Urinary bladder (tissue), 4 donors: Measurements from ENCODE around the gene DPEP1. TPM values are rescaled to one million over a fixed set of nuclear protein-coding genes. Genes with fewer than 3 reads are reported as not detected.
A peak's percentile ranks its signal among the peaks of the same experiment; 100 is the strongest.
"Not testable (repeated sequence)": the region's sequence is repeated elsewhere in the genome, so short reads cannot be mapped to it uniquely, and the experiment has no call there.

Source experiments
- DNase-seq: peaks from one replicate; pipeline ENCODE4 v3.0.0-alpha.2; 2015; ENCODE audit errors: extremely low spot score
- H3K27ac ChIP-seq: one replicate; pipeline ENCODE4 v1.5.1; 2013; ENCODE audit warnings: low read depth, mild to moderate bottlenecking, moderate library complexity
- H3K36me3 ChIP-seq: one replicate; pipeline ENCODE4 v1.6.1; 2013; ENCODE audit warnings: mild to moderate bottlenecking, moderate library complexity; ENCODE audit not compliant: insufficient read depth
- H3K4me1 ChIP-seq: one replicate; pipeline ENCODE4 v1.6.1; 2013; ENCODE audit warnings: mild to moderate bottlenecking, moderate library complexity; ENCODE audit not compliant: insufficient read depth
- H3K4me3 ChIP-seq: one replicate; pipeline ENCODE4 v1.5.1; 2013; ENCODE audit warnings: low read depth, low read length
- WGBS: extraction: QIAGEN DNeasy Blood & Tissue Kit; methylation state at CpG from one replicate; pipeline ENCODE4 v1.1.7; 2013; 5-methylcytosine and 5-hydroxymethylcytosine counted together
- polyA plus RNA-seq: library from polyadenylated mRNA; stranded (reverse); fragments of 200-250 nt; gene quantifications from one replicate; pipeline ENCODE4 v1.2.3, GENCODE V29; 2013
- total RNA-seq: library from RNA; depleted of rRNA; stranded (reverse); fragments of >200 nt; gene quantifications from one replicate; pipeline ENCODE4 v1.2.3, GENCODE V29; 2014
- donor health status: healthy with polysubstance abuse.
- donor health status: healthy.

DPEP1 gene
- total and polyA plus RNA-seq, 2 donors, result 0.41 to 0.58 TPM

GRCh38 chr16:89646270-89646669 lies 32.8 kb downstream of the DPEP1 start:
- WGBS, result 95% methylated on average over 22 of the region's 22 CpGs
- Histone ChIP-seq H3K4me1 (no peaks in the 10 kb centered on the region), H3K4me3 (no peak overlapping the region), H3K27ac (no peak overlapping the region), H3K36me3 (no peaks in the 10 kb centered on the region)
- DNase-seq, result no peak

- Histone ChIP-seq H3K4me3 (no peak overlapping the region), H3K36me3 (no peaks in the 10 kb centered on the region), H3K27ac (no peak overlapping the region), H3K4me1 (no peaks in the 10 kb centered on the region)
- DNase-seq, result no peak
- WGBS, result 91% methylated on average over 12 of the region's 12 CpGs
Observed at GRCh38 chr16:89646906-89647305, 33.5 kb downstream of the DPEP1 start.

- H3K36me3 ChIP-seq, result no peaks in the 10 kb centered on the region
- no peak for DNase-seq
- H3K4me3 ChIP-seq, result no peak overlapping the region
- H3K27ac ChIP-seq, result no peak overlapping the region
- WGBS, result 92% methylated on average over 15 of the region's 15 CpGs
- H3K4me1 ChIP-seq, result no peaks in the 10 kb centered on the region
Observed at GRCh38 chr16:89651584-89651983, 38.1 kb downstream of the DPEP1 start.

- WGBS, result 87% methylated on average over 10 of the region's 10 CpGs
- Histone ChIP-seq H3K4me1 (no peaks in the 10 kb centered on the region), H3K36me3 (no peaks in the 10 kb centered on the region), H3K27ac (no peak overlapping the region), H3K4me3 (no peak overlapping the region)
- no peak for DNase-seq
Observed at GRCh38 chr16:89653656-89654295, 40.3 kb downstream of the DPEP1 start.

GRCh38 chr16:89655062-89655643 lies 41.7 kb downstream of the DPEP1 start:
- Histone ChIP-seq H3K36me3 (no peaks in the 10 kb centered on the region), H3K4me3 (no peak overlapping the region), H3K4me1 (no peaks in the 10 kb centered on the region), H3K27ac (no peak overlapping the region)
- no peak for DNase-seq
- 92% methylated on average over 10 of the region's 10 CpGs for WGBS

- Histone ChIP-seq H3K27ac (no peak overlapping the region), H3K4me1 (no peaks in the 10 kb centered on the region), H3K4me3 (peak overlapping the region; percentile 94), H3K36me3 (peaks cover 3% of the 10 kb centered on the region)
- WGBS, result 35% methylated on average over 32 of the region's 32 CpGs
- DNase-seq, result no peak
Observed at GRCh38 chr16:89656435-89657121, 43.1 kb downstream of the DPEP1 start.

- under 1% methylated on average over 99 of the region's 99 CpGs for WGBS
- peak within 1 kb of the TSS; percentile 94 for H3K4me3 ChIP-seq
- peak; percentile 45 for DNase-seq
- H3K4me1 ChIP-seq, result no peaks in the 10 kb centered on the region
- H3K36me3 ChIP-seq, result peaks cover 3% of the 10 kb centered on the region
- peak within 1 kb of the TSS; percentile 42 for H3K27ac ChIP-seq
Observed at GRCh38 chr16:89657442-89658220, 44.2 kb downstream of the DPEP1 start, which contains the start of the genes CHMP1A and SPATA33. CHMP1A (minus strand) TSS chr16:89657708; CDS start chr16:89657588, 120 bp downstream. SPATA33 (plus strand) TSS chr16:89657836; CDS start chr16:89657912, 76 bp downstream.

- DNase-seq, result no peak
- H3K27ac ChIP-seq, result no peak overlapping the region
- 15% methylated on average over 27 of the region's 27 CpGs for WGBS
Observed at GRCh38 chr16:89658221-89658879, 44.9 kb downstream of the DPEP1 start.

GRCh38 chr16:89660146-89660545 lies 46.7 kb downstream of the DPEP1 start:
- WGBS, result 93% methylated on average over 7 of the region's 7 CpGs
- DNase-seq, result no peak

More at GRCh38 chr16:89658221-89658879, 44.9 kb downstream of the DPEP1 start:
- H3K36me3 ChIP-seq, result peaks cover 3% of the 10 kb centered on the region
- no peaks in the 10 kb centered on the region for H3K4me1 ChIP-seq
- H3K4me3 ChIP-seq, result peak overlapping the region; percentile 94

GRCh38 chr16:89661215-89661614 lies 47.8 kb downstream of the DPEP1 start:
- WGBS, result 94% methylated on average over 9 of the region's 9 CpGs
- H3K4me3 ChIP-seq, result no peak overlapping the region

More at GRCh38 chr16:89660146-89660545, 46.7 kb downstream of the DPEP1 start:
- Histone ChIP-seq H3K36me3 (peaks cover 3% of the 10 kb centered on the region), H3K27ac (no peak overlapping the region), H3K4me1 (no peaks in the 10 kb centered on the region), H3K4me3 (no peak overlapping the region)

GRCh38 chr16:89664238-89664637 lies 50.8 kb downstream of the DPEP1 start:
- not testable (repeated sequence) for DNase-seq, H3K4me3 ChIP-seq, H3K4me1 ChIP-seq, H3K27ac ChIP-seq, H3K36me3 ChIP-seq
- 48% methylated on average over 10 of the region's 11 CpGs for WGBS

More at GRCh38 chr16:89661215-89661614, 47.8 kb downstream of the DPEP1 start:
- no peak for DNase-seq
- no peak overlapping the region for H3K27ac ChIP-seq
- H3K36me3 ChIP-seq, result peaks cover 3% of the 10 kb centered on the region
- no peaks in the 10 kb centered on the region for H3K4me1 ChIP-seq

- not testable (repeated sequence) for H3K4me1 ChIP-seq, H3K27ac ChIP-seq, DNase-seq, H3K4me3 ChIP-seq, H3K36me3 ChIP-seq
- whole genome bisulfite sequencing, result 63% methylated on average over 7 of the region's 7 CpGs
Observed at GRCh38 chr16:89667000-89667399, 53.6 kb downstream of the DPEP1 start.

GRCh38 chr16:89667633-89668032 lies 54.2 kb downstream of the DPEP1 start:
- Histone ChIP-seq H3K27ac (no peak overlapping the region), H3K4me3 (no peak overlapping the region), H3K4me1 (no peaks in the 10 kb centered on the region), H3K36me3 (no peaks in the 10 kb centered on the region)
- DNase-seq, result no peak
- WGBS, result 84% methylated on average over 9 of the region's 9 CpGs
